Nephron (organoid): ENCODE data around the gene OTUD3.

Source experiments
- H3K27ac Mint-ChIP-seq, 3 experiments: 2 replicates each; pipeline ENCODE4 v1.8.0; 2020; ENCODE audit warnings: mixed read lengths in 3 of 3, mild to moderate bottlenecking in 2 of 3, moderate library complexity in 1 of 3
- H3K27me3 Mint-ChIP-seq: 2 replicates; pipeline ENCODE4 v1.8.0; 2021; ENCODE audit warnings: low read depth, mild to moderate bottlenecking, moderate library complexity, mixed read lengths
- H3K36me3 Mint-ChIP-seq: 2 replicates; pipeline ENCODE4 v1.8.0; 2020; ENCODE audit warnings: low read depth, mixed read lengths
- H3K4me1 Mint-ChIP-seq: 2 replicates; pipeline ENCODE4 v1.8.0; 2020; ENCODE audit warnings: mixed read lengths
- H3K4me3 Mint-ChIP-seq, 3 experiments: 2 replicates each; pipeline ENCODE4 v1.8.0; 2020; ENCODE audit warnings: mild to moderate bottlenecking in 3 of 3, mixed read lengths in 3 of 3, moderate library complexity in 2 of 3
- H3K9me3 Mint-ChIP-seq: 2 replicates; pipeline ENCODE4 v1.8.0; 2020; ENCODE audit warnings: mixed read lengths
- CTCF ChIP-seq, 3 experiments: fragments of 200-600 bp; sonication (generic); IDR thresholded peaks; one replicate each; pipeline ENCODE4 v1.5.0; 2021; ENCODE audit warnings: antibody characterized with exemption in 3 of 3; ENCODE audit not compliant: unreplicated experiment in 3 of 3

Gene OTUD3

GRCh38 chr1:19934336-19934735 lies 52.1 kb downstream of the OTUD3 start:
- Mint-ChIP-seq H3K4me1 (no peaks in the 10 kb centered on the region), H3K4me3 (no peak overlapping the region), H3K27ac (no peak overlapping the region), H3K27me3 (peaks cover 10% of the 10 kb centered on the region), H3K9me3 (peaks cover 19% of the 10 kb centered on the region), H3K36me3 (peaks cover 5% of the 10 kb centered on the region)
- no peak for TF ChIP-seq CTCF (IDR thresholded peaks at IDR 0.05; ENCODE audit: unreplicated experiment in 3 of 3)

- Mint-ChIP-seq H3K27me3 (peaks cover 10% of the 10 kb centered on the region), H3K27ac (no peak overlapping the region), H3K36me3 (peaks cover 5% of the 10 kb centered on the region), H3K4me1 (no peaks in the 10 kb centered on the region), H3K9me3 (peaks cover 15% of the 10 kb centered on the region), H3K4me3 (no peak overlapping the region)
- no peak for TF ChIP-seq CTCF (IDR thresholded peaks at IDR 0.05; ENCODE audit: unreplicated experiment in 3 of 3)
These were observed 54.0 kb downstream of the OTUD3 start for GRCh38 chr1:19936061-19936750.

- Mint-ChIP-seq H3K4me1 (no peaks in the 10 kb centered on the region), H3K27me3 (peaks cover 10% of the 10 kb centered on the region), H3K9me3 (no peaks in the 10 kb centered on the region), H3K4me3 (no peak overlapping the region), H3K36me3 (no peaks in the 10 kb centered on the region), H3K27ac (no peak overlapping the region)
- TF ChIP-seq CTCF (IDR thresholded peaks at IDR 0.05; ENCODE audit: unreplicated experiment in 3 of 3), result no peak
These were observed 56.3 kb downstream of the OTUD3 start for GRCh38 chr1:19938472-19938871.

GRCh38 chr1:19940486-19941205 lies 58.5 kb downstream of the OTUD3 start:
- H3K4me1 Mint-ChIP-seq, result no peaks in the 10 kb centered on the region
- TF ChIP-seq CTCF (IDR thresholded peaks at IDR 0.05; ENCODE audit: unreplicated experiment in 3 of 3), result no peak
- no peak overlapping the region for H3K4me3 Mint-ChIP-seq
- no peaks in the 10 kb centered on the region for H3K36me3 Mint-ChIP-seq
- H3K27ac Mint-ChIP-seq, result no peak overlapping the region
- H3K9me3 Mint-ChIP-seq, result no peaks in the 10 kb centered on the region
- peaks cover 6% of the 10 kb centered on the region for H3K27me3 Mint-ChIP-seq

GRCh38 chr1:19941206-19941568 lies 59.0 kb downstream of the OTUD3 start:
- Mint-ChIP-seq H3K27ac (no peak overlapping the region), H3K4me3 (no peak overlapping the region), H3K9me3 (no peaks in the 10 kb centered on the region), H3K27me3 (peaks cover 5% of the 10 kb centered on the region), H3K36me3 (no peaks in the 10 kb centered on the region), H3K4me1 (no peaks in the 10 kb centered on the region)
- no peak for TF ChIP-seq CTCF (IDR thresholded peaks at IDR 0.05; ENCODE audit: unreplicated experiment in 3 of 3)

GRCh38 chr1:19942088-19942487 lies 59.9 kb downstream of the OTUD3 start:
- Mint-ChIP-seq H3K27ac (no peak overlapping the region), H3K36me3 (no peaks in the 10 kb centered on the region), H3K27me3 (no peaks in the 10 kb centered on the region), H3K4me1 (no peaks in the 10 kb centered on the region), H3K9me3 (no peaks in the 10 kb centered on the region), H3K4me3 (no peak overlapping the region)
- TF ChIP-seq CTCF (IDR thresholded peaks at IDR 0.05; ENCODE audit: unreplicated experiment in 3 of 3), result no peak
